Measurements from ENCODE around the gene PIEZO2.
A peak's percentile ranks its signal among the peaks of the same experiment; 100 is the strongest.
"Not testable (repeated sequence)": the region's sequence is repeated elsewhere in the genome, so short reads cannot be mapped to it uniquely, and the experiment has no call there.

The PIEZO2 gene

GRCh38 chr18:11149441-11150270 is at the start of gene PIEZO2:
Gene PIEZO2, minus strand, starts transcription at chr18:11149569. Its CDS starts 981 bp downstream, at chr18:11148588.
- DNase-seq (ENCODE audit: low spot score), result no peak

GRCh38 chr18:11183637-11184036 is 34.3 kb upstream of the PIEZO2 start:
- DNase-seq (ENCODE audit: low spot score), result no peak

- DNase-seq (ENCODE audit: low spot score), result not testable (repeated sequence)
Observed at GRCh38 chr18:11181629-11182028, 32.3 kb upstream of the PIEZO2 start.

GRCh38 chr18:11179959-11180519 is 30.7 kb upstream of the PIEZO2 start:
- no peak for DNase-seq (ENCODE audit: low spot score)

GRCh38 chr18:11178951-11179549 is 29.7 kb upstream of the PIEZO2 start:
- no peak for DNase-seq (ENCODE audit: low spot score)

- no peak for DNase-seq (ENCODE audit: low spot score)
Observed at GRCh38 chr18:11177382-11177781, 28.0 kb upstream of the PIEZO2 start.

- no peak for DNase-seq (ENCODE audit: low spot score)
Observed at GRCh38 chr18:11176481-11176881, 27.1 kb upstream of the PIEZO2 start.

GRCh38 chr18:11175266-11175979 is 26.1 kb upstream of the PIEZO2 start:
- DNase-seq (ENCODE audit: low spot score), result no peak

GRCh38 chr18:11174179-11174578 is 24.8 kb upstream of the PIEZO2 start:
- not testable (repeated sequence) for DNase-seq (ENCODE audit: low spot score)

- DNase-seq (ENCODE audit: low spot score), result no peak
Observed at GRCh38 chr18:11167778-11168177, 18.4 kb upstream of the PIEZO2 start.

GRCh38 chr18:11165952-11166351 is 16.6 kb upstream of the PIEZO2 start:
- DNase-seq (ENCODE audit: low spot score), result no peak

GRCh38 chr18:11165138-11165537 is 15.8 kb upstream of the PIEZO2 start:
- DNase-seq (ENCODE audit: low spot score), result no peak

- DNase-seq (ENCODE audit: low spot score), result no peak
Observed at GRCh38 chr18:11163665-11164064, 14.3 kb upstream of the PIEZO2 start.

- DNase-seq (ENCODE audit: low spot score), result no peak
Observed at GRCh38 chr18:11162889-11163288, 13.5 kb upstream of the PIEZO2 start.

GRCh38 chr18:11162462-11162861 is 13.1 kb upstream of the PIEZO2 start:
- no peak for DNase-seq (ENCODE audit: low spot score)

GRCh38 chr18:11160313-11160712 is 10.9 kb upstream of the PIEZO2 start:
- no peak for DNase-seq (ENCODE audit: low spot score)

- DNase-seq (ENCODE audit: low spot score), result no peak
Observed at GRCh38 chr18:11159844-11160243, 10.5 kb upstream of the PIEZO2 start.

GRCh38 chr18:11156978-11157377 is 7.6 kb upstream of the PIEZO2 start:
- no peak for DNase-seq (ENCODE audit: low spot score)

- no peak for DNase-seq (ENCODE audit: low spot score)
Observed at GRCh38 chr18:11155034-11155759, 5.8 kb upstream of the PIEZO2 start.

GRCh38 chr18:11154368-11154989 is 5.1 kb upstream of the PIEZO2 start:
- peak; percentile 42 for DNase-seq (ENCODE audit: low spot score)

- DNase-seq (ENCODE audit: low spot score), result no peak
Observed at GRCh38 chr18:11153097-11153496, 3.7 kb upstream of the PIEZO2 start.

- DNase-seq (ENCODE audit: low spot score), result no peak
Observed at GRCh38 chr18:11150271-11150615, 874 bp upstream of the PIEZO2 start.

All from SW480 (cell line).